GM21515 (cell line): ENCODE measurements around the gene RPUSD1.
A peak's percentile ranks its signal among the peaks of the same experiment; 100 is the strongest.
"Not testable (repeated sequence)": the region's sequence is repeated elsewhere in the genome, so short reads cannot be mapped to it uniquely, and the experiment has no call there.

Experiments
- ATAC-seq: cut with Tn5 transposase; IDR thresholded peaks from one replicate; pipeline ENCODE4 v1.9.1; 2021; ENCODE audit not compliant: unreplicated experiment

RPUSD1 gene

GRCh38 chr16:751152-752006 is 36.8 kb downstream of the RPUSD1 start:
- ATAC-seq: no peak

- no peak for ATAC-seq
Measured at GRCh38 chr16:750485-750884, 37.7 kb downstream of the RPUSD1 start.

GRCh38 chr16:749010-749409 is 39.2 kb downstream of the RPUSD1 start:
- no peak for ATAC-seq

GRCh38 chr16:747978-748746 is 40.0 kb downstream of the RPUSD1 start:
- no peak for ATAC-seq

GRCh38 chr16:746637-747036 is 41.5 kb downstream of the RPUSD1 start:
- no peak for ATAC-seq

- ATAC-seq: no peak
Measured at GRCh38 chr16:745739-746138, 42.4 kb downstream of the RPUSD1 start.

GRCh38 chr16:743794-744500 is 44.2 kb downstream of the RPUSD1 start:
- ATAC-seq: no peak

GRCh38 chr16:742894-743293 is 45.3 kb downstream of the RPUSD1 start:
- ATAC-seq: not testable (repeated sequence)

- no peak for ATAC-seq
Measured at GRCh38 chr16:741986-742629, 46.1 kb downstream of the RPUSD1 start.

- ATAC-seq: peak; percentile 67
Measured at GRCh38 chr16:740764-741505, 47.2 kb downstream of the RPUSD1 start, which contains the start of gene CIAO3. Gene CIAO3 (minus strand): TSS chr16:740997. CDS start chr16:740985, 12 bp downstream.

GRCh38 chr16:740459-740763 is 47.8 kb downstream of the RPUSD1 start:
- ATAC-seq: peak; percentile 3

- ATAC-seq: no peak
Measured at GRCh38 chr16:739560-740458, 48.4 kb downstream of the RPUSD1 start.

- no peak for ATAC-seq
Measured at GRCh38 chr16:736936-737481, 51.2 kb downstream of the RPUSD1 start.

GRCh38 chr16:735982-736453 is 52.2 kb downstream of the RPUSD1 start:
- no peak for ATAC-seq

GRCh38 chr16:734981-735881 is 53.0 kb downstream of the RPUSD1 start:
- ATAC-seq: no peak
